PC-3 (cell line): ENCODE results near the gene CYP26C1. TPM values are rescaled to one million over a fixed set of nuclear protein-coding genes. Genes with fewer than 3 reads are reported as not detected.

ENCODE experiments used
- ATAC-seq: fragments of 200-7000 bp; cut with Tn5 transposase; 2 replicates; pipeline ENCODE4 v1.9.1; 2020; ENCODE audit warnings: mild to moderate bottlenecking, moderate library complexity
- BruUV-seq: library from RNA; stranded (reverse); fragments of 400-500 nt; replicated peaks from 2 replicates; lab custom pipeline; 2021; lab: Mats Ljungman, UMichigan
- CTCF ChIA-PET: fragments of 300-600 bp; sonication (Branson Sonifier 250); formaldehyde crosslinking; loops from one replicate; lab custom pipeline; 2022; ENCODE audit warnings: antibody characterized with exemption; lab: Charles Lee
- POLR2A ChIA-PET: fragments of 300-600 bp; sonication (Branson Sonifier 250); formaldehyde crosslinking; loops from one replicate; lab custom pipeline; 2022; ENCODE audit warnings: antibody characterized with exemption; ENCODE audit not compliant: unreplicated experiment; lab: Charles Lee
- DNase-seq: peaks from one replicate; pipeline ENCODE4 v3.0.0-alpha.2; 2015
- H2AFZ ChIP-seq: fragments of 300-600 bp; sonication (generic); 2 replicates; pipeline ENCODE4 v1.6.0; 2016; ENCODE audit warnings: antibody characterized with exemption, low read length
- H3F3A ChIP-seq: fragments of 300-600 bp; sonication (generic); one replicate; pipeline ENCODE4 v1.6.0; 2017; ENCODE audit warnings: antibody characterized with exemption, low read length, control low read depth, mild to moderate bottlenecking; ENCODE audit not compliant: unreplicated experiment
- H3K27ac ChIP-seq: fragments of 300-600 bp; sonication (generic); 2 replicates; pipeline ENCODE4 v1.5.1; 2016; ENCODE audit warnings: mild to moderate bottlenecking, low read length
- H3K27me3 ChIP-seq: fragments of 300-600 bp; sonication (generic); 2 replicates; pipeline ENCODE4 v1.6.1; 2016; ENCODE audit warnings: low read length, mixed read lengths
- H3K36me3 ChIP-seq: fragments of 300-600 bp; sonication (generic); 2 replicates; pipeline ENCODE4 v1.6.1; 2016; ENCODE audit warnings: low read depth, mixed run types, low read length, mixed read lengths
- H3K4me1 ChIP-seq: fragments of 300-600 bp; sonication (generic); 2 replicates; pipeline ENCODE4 v1.5.1; 2016; ENCODE audit warnings: low read length; ENCODE audit not compliant: insufficient read depth
- H3K4me2 ChIP-seq: fragments of 300-600 bp; sonication (generic); 2 replicates; pipeline ENCODE4 v1.6.0; 2016; ENCODE audit warnings: low read length
- H3K4me3 ChIP-seq: fragments of 300-600 bp; sonication (generic); 2 replicates; pipeline ENCODE4 v1.5.1; 2016; ENCODE audit warnings: mild to moderate bottlenecking, low read length, mixed read lengths
- H3K79me2 ChIP-seq: fragments of 300-600 bp; sonication (generic); 2 replicates; pipeline ENCODE4 v1.6.1; 2017; ENCODE audit warnings: low read length, mixed read lengths
- H3K9ac ChIP-seq: fragments of 300-600 bp; sonication (generic); 2 replicates; pipeline ENCODE4 v1.6.0; 2016; ENCODE audit warnings: mild to moderate bottlenecking, low read length
- H3K9me2 ChIP-seq: fragments of 300-600 bp; sonication (generic); replicated peaks from 2 replicates; pipeline ENCODE4 v1.6.1; 2016; ENCODE audit warnings: mixed run types, low read length, mixed read lengths
- H3K9me3 ChIP-seq: fragments of 300-600 bp; sonication (generic); 2 replicates; pipeline ENCODE4 v1.6.1; 2016; ENCODE audit warnings: low read length, mixed read lengths
- H4K20me1 ChIP-seq: fragments of 300-600 bp; sonication (generic); 2 replicates; pipeline ENCODE4 v1.6.1; 2016; ENCODE audit warnings: low read length, mixed read lengths
- EZH2 ChIP-seq: fragments of 300-600 bp; sonication (generic); IDR thresholded peaks from one replicate; pipeline ENCODE4 v1.6.1; 2017; ENCODE audit warnings: antibody characterized with exemption, mild to moderate bottlenecking, low read length; ENCODE audit not compliant: unreplicated experiment
- EZH2phosphoT487 ChIP-seq: fragments of 300-600 bp; sonication (generic); IDR thresholded peaks from 2 replicates; pipeline ENCODE4 v1.6.1; 2018; ENCODE audit warnings: mild to moderate bottlenecking, antibody characterized with exemption, low read length, borderline replicate concordance
- intact Hi-C: fragments of 100-400 bp; cut with micrococcal nuclease; formaldehyde crosslinking; loops from 2 replicates; pipeline ENCODE4 v1.9.0; 2023
- total RNA-seq: library from RNA; depleted of rRNA; stranded (reverse); fragments of >200 nt; gene quantifications from 2 replicates; pipeline ENCODE4 v1.2.3, GENCODE V29; 2014
- TF ChIP-seq, protein P1 (sequence below): fragments of 300-600 bp; sonication (generic); conservative IDR thresholded peaks from 2 replicates; pipeline ENCODE4 v1.5.1; 2017; ENCODE audit warnings: antibody characterized with exemption, low read depth, mild to moderate bottlenecking, low read length

The CYP26C1 gene
- total RNA-seq, 1 experiment from 2014 or later: not detected

DNA sequence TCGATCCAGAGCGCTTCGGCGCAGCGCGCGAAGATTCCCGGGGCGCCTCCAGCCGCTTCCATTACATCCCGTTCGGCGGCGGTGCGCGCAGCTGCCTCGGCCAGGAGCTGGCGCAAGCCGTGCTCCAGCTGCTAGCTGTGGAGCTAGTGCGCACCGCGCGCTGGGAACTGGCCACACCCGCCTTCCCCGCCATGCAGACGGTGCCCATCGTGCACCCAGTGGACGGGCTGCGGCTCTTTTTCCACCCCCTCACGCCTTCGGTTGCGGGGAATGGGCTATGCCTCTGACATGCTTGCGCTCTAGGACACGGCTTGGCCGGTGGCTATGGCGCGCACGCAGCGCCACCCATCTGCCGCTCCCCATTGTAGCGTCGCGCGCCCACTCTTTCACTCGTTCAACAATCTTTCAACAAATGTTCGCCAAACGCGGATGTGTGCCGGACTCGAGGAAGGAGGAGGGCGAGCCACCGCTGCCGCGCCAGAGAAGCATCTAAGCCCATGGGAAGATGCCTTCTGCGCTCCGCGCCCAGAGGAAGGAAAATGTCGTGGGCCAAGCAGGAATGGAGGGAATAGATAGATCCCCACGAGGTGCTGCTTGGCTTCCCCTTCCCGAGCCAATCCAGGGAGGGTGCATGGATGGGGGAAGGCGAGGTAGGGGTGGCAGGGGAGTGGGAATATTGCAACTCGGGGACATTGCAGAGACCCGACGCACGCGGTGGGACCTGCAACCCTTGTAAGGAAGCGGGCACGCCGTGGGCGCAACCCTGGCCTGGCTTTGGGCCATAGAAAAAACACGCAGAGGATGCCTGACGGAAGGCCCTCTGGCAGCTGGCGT, 8.0 kb downstream of the CYP26C1 start:
- no peak for TF ChIP-seq EZH2
- TF ChIP-seq, protein P1, sequence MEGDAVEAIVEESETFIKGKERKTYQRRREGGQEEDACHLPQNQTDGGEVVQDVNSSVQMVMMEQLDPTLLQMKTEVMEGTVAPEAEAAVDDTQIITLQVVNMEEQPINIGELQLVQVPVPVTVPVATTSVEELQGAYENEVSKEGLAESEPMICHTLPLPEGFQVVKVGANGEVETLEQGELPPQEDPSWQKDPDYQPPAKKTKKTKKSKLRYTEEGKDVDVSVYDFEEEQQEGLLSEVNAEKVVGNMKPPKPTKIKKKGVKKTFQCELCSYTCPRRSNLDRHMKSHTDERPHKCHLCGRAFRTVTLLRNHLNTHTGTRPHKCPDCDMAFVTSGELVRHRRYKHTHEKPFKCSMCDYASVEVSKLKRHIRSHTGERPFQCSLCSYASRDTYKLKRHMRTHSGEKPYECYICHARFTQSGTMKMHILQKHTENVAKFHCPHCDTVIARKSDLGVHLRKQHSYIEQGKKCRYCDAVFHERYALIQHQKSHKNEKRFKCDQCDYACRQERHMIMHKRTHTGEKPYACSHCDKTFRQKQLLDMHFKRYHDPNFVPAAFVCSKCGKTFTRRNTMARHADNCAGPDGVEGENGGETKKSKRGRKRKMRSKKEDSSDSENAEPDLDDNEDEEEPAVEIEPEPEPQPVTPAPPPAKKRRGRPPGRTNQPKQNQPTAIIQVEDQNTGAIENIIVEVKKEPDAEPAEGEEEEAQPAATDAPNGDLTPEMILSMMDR: no peak
- Histone ChIP-seq H3K36me3 (no peaks in the 10 kb centered on the region), H3K27me3 (peaks cover 9% of the 10 kb centered on the region), H3K4me3 (no peak overlapping the region), H4K20me1 (no peaks in the 10 kb centered on the region), H3K79me2 (no peaks in the 10 kb centered on the region), H2AFZ (no peak overlapping the region), H3F3A (no peaks in the 10 kb centered on the region), H3K9me3 (no peaks in the 10 kb centered on the region), H3K4me1 (peaks cover 7% of the 10 kb centered on the region; the same call in 1 of the 2 replicates), H3K27ac (no peak overlapping the region), H3K9ac (no peak overlapping the region), H3K9me2 (no peaks in the 10 kb centered on the region), H3K4me2 (no peak overlapping the region)
- ChIA-PET POLR2A (no interaction called here), CTCF (no interaction called here)
- ATAC-seq: no peak
- DNase-seq: no peak
- BruUV-seq: no TSS peak
- intact Hi-C loops: no loop called here

DNA sequence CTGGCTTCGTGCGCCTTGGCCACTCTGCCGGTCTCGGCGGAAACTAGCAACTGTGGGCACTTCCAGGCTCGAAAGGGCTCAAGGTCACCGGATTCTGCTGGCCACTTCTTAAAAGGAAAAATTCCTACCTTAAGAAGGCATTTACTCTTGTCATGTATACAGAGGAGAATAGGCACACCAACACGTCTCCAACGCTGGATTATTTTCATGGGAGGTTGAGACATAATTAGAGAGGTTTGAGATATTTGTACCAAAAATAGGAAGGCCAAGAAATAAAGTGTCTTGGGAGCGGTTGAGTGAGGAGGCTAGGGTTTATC, 8.6 kb downstream of the CYP26C1 start:
- no peak for ATAC-seq
- Histone ChIP-seq H3K79me2 (no peaks in the 10 kb centered on the region), H3K4me3 (no peak overlapping the region), H3K27ac (no peak overlapping the region), H3K9ac (no peak overlapping the region), H3K9me2 (no peaks in the 10 kb centered on the region), H3K4me2 (no peak overlapping the region), H3K27me3 (peaks cover 10% of the 10 kb centered on the region), H3F3A (no peaks in the 10 kb centered on the region), H3K4me1 (peaks cover 8% of the 10 kb centered on the region; the same call in 1 of the 2 replicates), H4K20me1 (no peaks in the 10 kb centered on the region), H3K36me3 (no peaks in the 10 kb centered on the region), H2AFZ (no peak overlapping the region), H3K9me3 (no peaks in the 10 kb centered on the region)
- intact Hi-C loops: no loop called here
- CTCF ChIA-PET: no interaction called here
- DNase-seq: no peak
- TF ChIP-seq EZH2phosphoT487 (no peak), EZH2 (no peak)
- TF ChIP-seq, protein P1: no peak
- POLR2A ChIA-PET: no interaction called here
- BruUV-seq: no TSS peak
